Measurements from ENCODE around the gene BABAM2. TPM values are rescaled to one million over a fixed set of nuclear protein-coding genes. Genes with fewer than 3 reads are reported as not detected.

Gene BABAM2
- total and polyA plus RNA-seq, 2 experiments from 2014 or later: 17.8 to 21.5 TPM

GRCh38 chr2:27873091-27873490 lies 17.4 kb upstream of the BABAM2 start:
- H3K4me3 Mint-ChIP-seq: no peak overlapping the region
- peaks cover 5% of the 10 kb centered on the region; the same call in 2 of the 3 replicates for H3K9me3 Mint-ChIP-seq
- H3K27ac Mint-ChIP-seq: no peak overlapping the region
- no peaks in the 10 kb centered on the region for H3K4me1 ChIP-seq (ENCODE audit: insufficient read depth)
- H3K79me2 ChIP-seq (replicated peaks; ENCODE audit: insufficient read depth): no peaks in the 10 kb centered on the region
- H3F3A ChIP-seq (replicated peaks; ENCODE audit: low read depth): no peaks in the 10 kb centered on the region
- 0 out of 2 replicates have a peak, but pooled peaks cover 7% of the 10 kb centered on the region for H3K9me2 ChIP-seq (ENCODE audit: insufficient read depth)
- H3K27me3 Mint-ChIP-seq (ENCODE audit: insufficient read depth, low read depth, poor library complexity): no peaks in the 10 kb centered on the region
- H3K4me3 ChIP-seq: no peak overlapping the region
- H3K36me3 ChIP-seq (ENCODE audit: insufficient read depth): no peaks in the 10 kb centered on the region
- H3K27me3 ChIP-seq (ENCODE audit: insufficient read depth): no peaks in the 10 kb centered on the region
- TF ChIP-seq, protein P1, sequence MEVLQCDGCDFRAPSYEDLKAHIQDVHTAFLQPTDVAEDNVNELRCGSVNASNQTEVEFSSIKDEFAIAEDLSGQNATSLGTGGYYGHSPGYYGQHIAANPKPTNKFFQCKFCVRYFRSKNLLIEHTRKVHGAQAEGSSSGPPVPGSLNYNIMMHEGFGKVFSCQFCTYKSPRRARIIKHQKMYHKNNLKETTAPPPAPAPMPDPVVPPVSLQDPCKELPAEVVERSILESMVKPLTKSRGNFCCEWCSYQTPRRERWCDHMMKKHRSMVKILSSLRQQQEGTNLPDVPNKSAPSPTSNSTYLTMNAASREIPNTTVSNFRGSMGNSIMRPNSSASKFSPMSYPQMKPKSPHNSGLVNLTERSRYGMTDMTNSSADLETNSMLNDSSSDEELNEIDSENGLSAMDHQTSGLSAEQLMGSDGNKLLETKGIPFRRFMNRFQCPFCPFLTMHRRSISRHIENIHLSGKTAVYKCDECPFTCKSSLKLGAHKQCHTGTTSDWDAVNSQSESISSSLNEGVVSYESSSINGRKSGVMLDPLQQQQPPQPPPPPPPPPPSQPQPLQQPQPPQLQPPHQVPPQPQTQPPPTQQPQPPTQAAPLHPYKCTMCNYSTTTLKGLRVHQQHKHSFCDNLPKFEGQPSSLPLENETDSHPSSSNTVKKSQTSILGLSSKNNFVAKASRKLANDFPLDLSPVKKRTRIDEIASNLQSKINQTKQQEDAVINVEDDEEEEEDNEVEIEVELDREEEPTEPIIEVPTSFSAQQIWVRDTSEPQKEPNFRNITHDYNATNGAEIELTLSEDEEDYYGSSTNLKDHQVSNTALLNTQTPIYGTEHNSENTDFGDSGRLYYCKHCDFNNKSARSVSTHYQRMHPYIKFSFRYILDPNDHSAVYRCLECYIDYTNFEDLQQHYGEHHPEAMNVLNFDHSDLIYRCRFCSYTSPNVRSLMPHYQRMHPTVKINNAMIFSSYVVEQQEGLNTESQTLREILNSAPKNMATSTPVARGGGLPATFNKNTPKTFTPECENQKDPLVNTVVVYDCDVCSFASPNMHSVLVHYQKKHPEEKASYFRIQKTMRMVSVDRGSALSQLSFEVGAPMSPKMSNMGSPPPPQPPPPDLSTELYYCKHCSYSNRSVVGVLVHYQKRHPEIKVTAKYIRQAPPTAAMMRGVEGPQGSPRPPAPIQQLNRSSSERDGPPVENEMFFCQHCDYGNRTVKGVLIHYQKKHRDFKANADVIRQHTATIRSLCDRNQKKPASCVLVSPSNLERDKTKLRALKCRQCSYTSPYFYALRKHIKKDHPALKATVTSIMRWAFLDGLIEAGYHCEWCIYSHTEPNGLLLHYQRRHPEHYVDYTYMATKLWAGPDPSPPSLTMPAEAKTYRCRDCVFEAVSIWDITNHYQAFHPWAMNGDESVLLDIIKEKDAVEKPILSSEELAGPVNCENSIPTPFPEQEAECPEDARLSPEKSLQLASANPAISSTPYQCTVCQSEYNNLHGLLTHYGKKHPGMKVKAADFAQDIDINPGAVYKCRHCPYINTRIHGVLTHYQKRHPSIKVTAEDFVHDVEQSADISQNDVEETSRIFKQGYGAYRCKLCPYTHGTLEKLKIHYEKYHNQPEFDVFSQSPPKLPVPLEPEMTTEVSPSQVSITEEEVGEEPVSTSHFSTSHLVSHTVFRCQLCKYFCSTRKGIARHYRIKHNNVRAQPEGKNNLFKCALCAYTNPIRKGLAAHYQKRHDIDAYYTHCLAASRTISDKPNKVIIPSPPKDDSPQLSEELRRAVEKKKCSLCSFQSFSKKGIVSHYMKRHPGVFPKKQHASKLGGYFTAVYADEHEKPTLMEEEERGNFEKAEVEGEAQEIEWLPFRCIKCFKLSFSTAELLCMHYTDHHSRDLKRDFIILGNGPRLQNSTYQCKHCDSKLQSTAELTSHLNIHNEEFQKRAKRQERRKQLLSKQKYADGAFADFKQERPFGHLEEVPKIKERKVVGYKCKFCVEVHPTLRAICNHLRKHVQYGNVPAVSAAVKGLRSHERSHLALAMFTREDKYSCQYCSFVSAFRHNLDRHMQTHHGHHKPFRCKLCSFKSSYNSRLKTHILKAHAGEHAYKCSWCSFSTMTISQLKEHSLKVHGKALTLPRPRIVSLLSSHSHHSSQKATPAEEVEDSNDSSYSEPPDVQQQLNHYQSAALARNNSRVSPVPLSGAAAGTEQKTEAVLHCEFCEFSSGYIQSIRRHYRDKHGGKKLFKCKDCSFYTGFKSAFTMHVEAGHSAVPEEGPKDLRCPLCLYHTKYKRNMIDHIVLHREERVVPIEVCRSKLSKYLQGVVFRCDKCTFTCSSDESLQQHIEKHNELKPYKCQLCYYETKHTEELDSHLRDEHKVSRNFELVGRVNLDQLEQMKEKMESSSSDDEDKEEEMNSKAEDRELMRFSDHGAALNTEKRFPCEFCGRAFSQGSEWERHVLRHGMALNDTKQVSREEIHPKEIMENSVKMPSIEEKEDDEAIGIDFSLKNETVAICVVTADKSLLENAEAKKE (CRISPR knock-in tag; IDR thresholded peaks at IDR 0.05): no peak
- TF ChIP-seq JUNB (IDR thresholded peaks at IDR 0.05; ENCODE audit: unreplicated experiment): no peak
- no peak for TF ChIP-seq ZNF114 (CRISPR knock-in tag; IDR thresholded peaks at IDR 0.05)
- no peak for TF ChIP-seq EZH2 (IDR thresholded peaks at IDR 0.05; ENCODE audit: low read depth, unreplicated experiment)
- TF ChIP-seq POLR2AphosphoS5 (IDR thresholded peaks at IDR 0.05; ENCODE audit: low read depth): no peak
- no peak for TF ChIP-seq REST (IDR thresholded peaks at IDR 0.05; ENCODE audit: unreplicated experiment)
- TF ChIP-seq STAT1 (IDR thresholded peaks at IDR 0.05; ENCODE audit: unreplicated experiment): no peak
- TF ChIP-seq, protein P2, sequence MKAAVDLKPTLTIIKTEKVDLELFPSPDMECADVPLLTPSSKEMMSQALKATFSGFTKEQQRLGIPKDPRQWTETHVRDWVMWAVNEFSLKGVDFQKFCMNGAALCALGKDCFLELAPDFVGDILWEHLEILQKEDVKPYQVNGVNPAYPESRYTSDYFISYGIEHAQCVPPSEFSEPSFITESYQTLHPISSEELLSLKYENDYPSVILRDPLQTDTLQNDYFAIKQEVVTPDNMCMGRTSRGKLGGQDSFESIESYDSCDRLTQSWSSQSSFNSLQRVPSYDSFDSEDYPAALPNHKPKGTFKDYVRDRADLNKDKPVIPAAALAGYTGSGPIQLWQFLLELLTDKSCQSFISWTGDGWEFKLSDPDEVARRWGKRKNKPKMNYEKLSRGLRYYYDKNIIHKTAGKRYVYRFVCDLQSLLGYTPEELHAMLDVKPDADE (IDR thresholded peaks at IDR 0.05): no peak
- no peak for TF ChIP-seq EZH2phosphoT487 (IDR thresholded peaks at IDR 0.05; ENCODE audit: unreplicated experiment)
- TF ChIP-seq NANOG (IDR thresholded peaks at IDR 0.05; ENCODE audit: borderline replicate concordance): no peak
- TF ChIP-seq CREB1 (CRISPR knock-in tag; IDR thresholded peaks at IDR 0.05; ENCODE audit: low read depth): no peak
- TF ChIP-seq, protein P3, sequence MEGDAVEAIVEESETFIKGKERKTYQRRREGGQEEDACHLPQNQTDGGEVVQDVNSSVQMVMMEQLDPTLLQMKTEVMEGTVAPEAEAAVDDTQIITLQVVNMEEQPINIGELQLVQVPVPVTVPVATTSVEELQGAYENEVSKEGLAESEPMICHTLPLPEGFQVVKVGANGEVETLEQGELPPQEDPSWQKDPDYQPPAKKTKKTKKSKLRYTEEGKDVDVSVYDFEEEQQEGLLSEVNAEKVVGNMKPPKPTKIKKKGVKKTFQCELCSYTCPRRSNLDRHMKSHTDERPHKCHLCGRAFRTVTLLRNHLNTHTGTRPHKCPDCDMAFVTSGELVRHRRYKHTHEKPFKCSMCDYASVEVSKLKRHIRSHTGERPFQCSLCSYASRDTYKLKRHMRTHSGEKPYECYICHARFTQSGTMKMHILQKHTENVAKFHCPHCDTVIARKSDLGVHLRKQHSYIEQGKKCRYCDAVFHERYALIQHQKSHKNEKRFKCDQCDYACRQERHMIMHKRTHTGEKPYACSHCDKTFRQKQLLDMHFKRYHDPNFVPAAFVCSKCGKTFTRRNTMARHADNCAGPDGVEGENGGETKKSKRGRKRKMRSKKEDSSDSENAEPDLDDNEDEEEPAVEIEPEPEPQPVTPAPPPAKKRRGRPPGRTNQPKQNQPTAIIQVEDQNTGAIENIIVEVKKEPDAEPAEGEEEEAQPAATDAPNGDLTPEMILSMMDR (conservative IDR thresholded peaks at IDR 0.05; ENCODE audit: low read depth in 2 of 2): no peak
- no peak for TF ChIP-seq ZNF331 (CRISPR knock-in tag; IDR thresholded peaks at IDR 0.05; ENCODE audit: low read depth)
- H3K36me3 Mint-ChIP-seq (ENCODE audit: low read depth): no peaks in the 10 kb centered on the region
- no peak overlapping the region for H3K27ac ChIP-seq (ENCODE audit: low read depth)
- ATAC-seq (no peak), DNase-seq (ENCODE audit: low spot score) (no peak)
- H3K4me1 Mint-ChIP-seq: no peaks in the 10 kb centered on the region
- no peak overlapping the region for H3K4me2 ChIP-seq
- no peaks in the 10 kb centered on the region for H4K20me1 ChIP-seq (replicated peaks; ENCODE audit: insufficient read depth)
- H2AFZ ChIP-seq: no peak overlapping the region
